HG02943 (cell line): Measurements from ENCODE around the gene THOC6.
"Not testable (repeated sequence)": the region's sequence is repeated elsewhere in the genome, so short reads cannot be mapped to it uniquely, and the experiment has no call there.

Experiments
- ATAC-seq: cut with Tn5 transposase; IDR thresholded peaks from one replicate; pipeline ENCODE4 v1.9.1; 2021; ENCODE audit warnings: mild to moderate bottlenecking, low read depth, moderate library complexity; ENCODE audit not compliant: unreplicated experiment

The THOC6 gene

GRCh38 chr16:3051009-3051408, 27.2 kb downstream of the THOC6 start:
- no peak for ATAC-seq

GRCh38 chr16:3051494-3051893, 27.7 kb downstream of the THOC6 start:
- no peak for ATAC-seq

- ATAC-seq, result not testable (repeated sequence)
Observed at GRCh38 chr16:3052571-3053329, 28.9 kb downstream of the THOC6 start.

- not testable (repeated sequence) for ATAC-seq
Observed at GRCh38 chr16:3053330-3053710, 29.5 kb downstream of the THOC6 start.

- no peak for ATAC-seq
Observed at GRCh38 chr16:3054965-3055733, 31.3 kb downstream of the THOC6 start.

- not testable (repeated sequence) for ATAC-seq
Observed at GRCh38 chr16:3055734-3056115, 31.9 kb downstream of the THOC6 start.

GRCh38 chr16:3056336-3057180, 32.7 kb downstream of the THOC6 start:
- ATAC-seq, result no peak

GRCh38 chr16:3057181-3058138, 33.6 kb downstream of the THOC6 start:
- ATAC-seq, result no peak

GRCh38 chr16:3058139-3059030, 34.5 kb downstream of the THOC6 start:
- ATAC-seq, result peak; percentile 25

- ATAC-seq, result peak; percentile 59
Observed at GRCh38 chr16:3059041-3059722, 35.3 kb downstream of the THOC6 start.

- no peak for ATAC-seq
Observed at GRCh38 chr16:3059723-3060242, 35.9 kb downstream of the THOC6 start.

- no peak for ATAC-seq
Observed at GRCh38 chr16:3060339-3061127, 36.7 kb downstream of the THOC6 start.

- ATAC-seq, result no peak
Observed at GRCh38 chr16:3062553-3062952, 38.7 kb downstream of the THOC6 start.

GRCh38 chr16:3063625-3064386, 40.0 kb downstream of the THOC6 start:
- no peak for ATAC-seq

- ATAC-seq, result no peak
Observed at GRCh38 chr16:3065069-3065741, 41.4 kb downstream of the THOC6 start, which contains the start of gene IL32. TSS of gene IL32 (plus strand) at chr16:3065640. CDS start at chr16:3065812, 172 bp downstream.
